ENCODE data around the gene ATRN.

Gene ATRN

DNA sequence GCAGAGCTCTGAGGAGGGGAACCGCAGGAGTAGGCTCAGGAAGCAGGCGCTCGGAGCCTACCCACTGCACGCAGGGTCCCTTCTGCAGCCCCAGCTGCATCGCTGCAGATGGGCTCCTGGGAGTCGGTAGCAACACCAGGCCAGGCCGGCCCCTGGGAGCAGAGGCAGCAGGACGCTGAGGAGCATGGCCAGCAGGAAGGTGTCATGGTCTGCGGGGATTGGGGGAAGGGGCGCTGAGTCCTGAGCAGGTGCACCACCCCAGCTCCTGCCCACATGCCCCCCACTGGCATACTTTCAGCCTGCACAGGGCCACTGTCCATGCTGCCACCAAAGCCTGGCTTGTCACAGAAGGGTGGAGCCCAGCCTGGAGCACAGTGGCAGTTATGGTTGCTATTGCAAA, 200.1 kb downstream of the ATRN start:
- Histone ChIP-seq H3K27me3 (ENCODE audit: insufficient read depth, low read length) (0 out of 2 replicates have a peak, but pooled peaks cover 4% of the 10 kb centered on the region), H3K9ac (ENCODE audit: low read length) (no peak overlapping the region)
- TF ChIP-seq, protein P1, sequence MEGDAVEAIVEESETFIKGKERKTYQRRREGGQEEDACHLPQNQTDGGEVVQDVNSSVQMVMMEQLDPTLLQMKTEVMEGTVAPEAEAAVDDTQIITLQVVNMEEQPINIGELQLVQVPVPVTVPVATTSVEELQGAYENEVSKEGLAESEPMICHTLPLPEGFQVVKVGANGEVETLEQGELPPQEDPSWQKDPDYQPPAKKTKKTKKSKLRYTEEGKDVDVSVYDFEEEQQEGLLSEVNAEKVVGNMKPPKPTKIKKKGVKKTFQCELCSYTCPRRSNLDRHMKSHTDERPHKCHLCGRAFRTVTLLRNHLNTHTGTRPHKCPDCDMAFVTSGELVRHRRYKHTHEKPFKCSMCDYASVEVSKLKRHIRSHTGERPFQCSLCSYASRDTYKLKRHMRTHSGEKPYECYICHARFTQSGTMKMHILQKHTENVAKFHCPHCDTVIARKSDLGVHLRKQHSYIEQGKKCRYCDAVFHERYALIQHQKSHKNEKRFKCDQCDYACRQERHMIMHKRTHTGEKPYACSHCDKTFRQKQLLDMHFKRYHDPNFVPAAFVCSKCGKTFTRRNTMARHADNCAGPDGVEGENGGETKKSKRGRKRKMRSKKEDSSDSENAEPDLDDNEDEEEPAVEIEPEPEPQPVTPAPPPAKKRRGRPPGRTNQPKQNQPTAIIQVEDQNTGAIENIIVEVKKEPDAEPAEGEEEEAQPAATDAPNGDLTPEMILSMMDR (IDR thresholded peaks at IDR 0.05; ENCODE audit: low read length): no peak
- TF ChIP-seq EZH2 (IDR thresholded peaks at IDR 0.05; ENCODE audit: borderline replicate concordance, low read length): no peak

DNA sequence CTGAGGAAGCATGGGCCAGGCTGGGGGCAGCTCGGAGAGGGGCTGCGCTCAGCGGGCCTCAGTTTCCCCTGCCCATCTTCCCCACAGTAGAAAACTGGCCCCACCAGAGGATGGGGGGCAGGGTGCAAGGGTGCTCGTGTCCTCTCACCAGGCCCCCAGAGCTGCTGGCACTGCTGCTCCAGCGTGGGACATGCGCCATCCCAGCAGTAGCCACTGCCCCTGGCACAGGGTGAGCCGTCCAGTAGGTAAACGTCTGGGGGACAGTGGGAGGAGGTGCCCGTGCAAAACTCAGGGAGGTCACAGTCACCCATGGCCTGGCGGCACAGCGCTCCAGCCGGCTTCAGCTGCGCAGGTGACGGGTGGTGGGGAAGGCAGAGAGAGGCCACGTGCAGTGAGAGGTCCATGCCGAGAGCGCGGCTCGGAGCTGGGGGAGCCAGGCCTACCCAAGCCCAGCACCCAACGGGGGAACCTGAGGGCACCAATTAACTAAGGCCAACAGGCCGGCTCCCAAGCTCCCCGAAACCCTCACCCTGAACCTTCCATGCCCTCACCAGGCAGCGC, 201.2 kb downstream of the ATRN start:
- TF ChIP-seq EZH2 (IDR thresholded peaks at IDR 0.05; ENCODE audit: borderline replicate concordance, low read length): no peak
- TF ChIP-seq, protein P1 (IDR thresholded peaks at IDR 0.05; ENCODE audit: low read length): no peak
- no peak overlapping the region for H3K27ac ChIP-seq (ENCODE audit: low read depth, low read length, poor library complexity, severe bottlenecking)
- no peak overlapping the region for H3K4me2 ChIP-seq (ENCODE audit: low read length)
- no peaks in the 10 kb centered on the region for H4K20me1 ChIP-seq (ENCODE audit: insufficient read depth, low read length)
- no peak overlapping the region for H2AFZ ChIP-seq (ENCODE audit: low read length)
- no peaks in the 10 kb centered on the region for H3F3A ChIP-seq (ENCODE audit: insufficient read depth, low read length)
- H3K79me2 ChIP-seq (ENCODE audit: insufficient read depth, low read length): no peaks in the 10 kb centered on the region
- no peak overlapping the region for H3K4me3 ChIP-seq (ENCODE audit: low read depth, low read length, poor library complexity, severe bottlenecking)
- H3K9me3 ChIP-seq (ENCODE audit: low read length): no peaks in the 10 kb centered on the region
- 0 out of 2 replicates have a peak, but pooled peaks cover 3% of the 10 kb centered on the region for H3K27me3 ChIP-seq (ENCODE audit: insufficient read depth, low read length)
- no peak overlapping the region for H3K9ac ChIP-seq (ENCODE audit: low read length)
- no peaks in the 10 kb centered on the region for H3K9me2 ChIP-seq (ENCODE audit: low read depth, low read length)
- no peaks in the 10 kb centered on the region for H3K36me3 ChIP-seq (ENCODE audit: insufficient read depth, low read length)
- no peaks in the 10 kb centered on the region for H3K4me1 ChIP-seq (ENCODE audit: insufficient read depth, low read length, severe bottlenecking)

More for the DNA sequence above, 200.1 kb downstream of the ATRN start:
- no peak overlapping the region for H3K27ac ChIP-seq (ENCODE audit: low read depth, low read length, poor library complexity, severe bottlenecking)
- no peaks in the 10 kb centered on the region for H3K36me3 ChIP-seq (ENCODE audit: insufficient read depth, low read length)
- H3K79me2 ChIP-seq (ENCODE audit: insufficient read depth, low read length): no peaks in the 10 kb centered on the region
- no peak overlapping the region for H3K4me3 ChIP-seq (ENCODE audit: low read depth, low read length, poor library complexity, severe bottlenecking)
- no peaks in the 10 kb centered on the region for H3K9me3 ChIP-seq (ENCODE audit: low read length)
- H4K20me1 ChIP-seq (ENCODE audit: insufficient read depth, low read length): no peaks in the 10 kb centered on the region
- no peak overlapping the region for H2AFZ ChIP-seq (ENCODE audit: low read length)
- H3K4me2 ChIP-seq (ENCODE audit: low read length): no peak overlapping the region
- H3F3A ChIP-seq (ENCODE audit: insufficient read depth, low read length): no peaks in the 10 kb centered on the region
- H3K4me1 ChIP-seq (ENCODE audit: insufficient read depth, low read length, severe bottlenecking): no peaks in the 10 kb centered on the region
- no peaks in the 10 kb centered on the region for H3K9me2 ChIP-seq (ENCODE audit: low read depth, low read length)

DNA sequence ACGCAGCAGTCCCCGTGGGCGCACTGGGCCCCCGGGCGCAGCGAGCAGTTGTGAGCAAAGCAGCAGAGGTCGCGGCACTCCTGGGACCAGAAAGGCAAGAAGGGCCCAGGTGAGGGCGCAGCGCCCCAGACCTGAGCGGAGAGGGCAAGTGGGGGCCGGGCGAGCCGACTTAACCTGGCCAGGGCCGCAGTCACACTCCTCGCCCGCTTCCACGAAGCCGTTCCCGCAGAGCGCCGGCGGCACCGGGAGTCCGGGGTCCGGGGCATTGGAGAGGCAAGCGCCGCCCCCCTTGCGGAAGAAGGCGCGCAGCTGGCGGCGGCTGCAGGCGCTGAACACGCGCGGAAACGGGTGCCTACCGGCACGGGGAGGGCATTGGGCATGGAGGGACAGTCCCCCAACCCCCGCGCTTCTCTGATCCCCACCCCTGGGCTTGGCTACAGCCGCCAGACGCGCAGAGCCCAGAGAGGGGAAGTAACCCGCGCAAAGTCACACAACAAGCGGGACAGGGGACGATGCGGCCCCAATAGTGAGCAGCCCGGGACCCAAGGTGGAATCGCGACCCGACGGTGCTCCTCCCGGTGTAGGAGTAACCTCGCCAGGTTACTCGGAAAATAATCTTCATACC, 201.8 kb downstream of the ATRN start:
- Histone ChIP-seq H3F3A (ENCODE audit: insufficient read depth, low read length) (no peaks in the 10 kb centered on the region), H3K9me2 (ENCODE audit: low read depth, low read length) (no peaks in the 10 kb centered on the region), H3K4me3 (ENCODE audit: low read depth, low read length, poor library complexity, severe bottlenecking) (no peak overlapping the region), H3K9me3 (ENCODE audit: low read length) (no peaks in the 10 kb centered on the region), H3K27ac (ENCODE audit: low read depth, low read length, poor library complexity, severe bottlenecking) (no peak overlapping the region), H4K20me1 (ENCODE audit: insufficient read depth, low read length) (no peaks in the 10 kb centered on the region), H3K36me3 (ENCODE audit: insufficient read depth, low read length) (no peaks in the 10 kb centered on the region), H2AFZ (ENCODE audit: low read length) (no peak overlapping the region), H3K4me2 (ENCODE audit: low read length) (no peak overlapping the region), H3K79me2 (ENCODE audit: insufficient read depth, low read length) (no peaks in the 10 kb centered on the region), H3K4me1 (ENCODE audit: insufficient read depth, low read length, severe bottlenecking) (no peaks in the 10 kb centered on the region), H3K27me3 (ENCODE audit: insufficient read depth, low read length) (no peaks in the 10 kb centered on the region), H3K9ac (ENCODE audit: low read length) (no peak overlapping the region)
- TF ChIP-seq, protein P1 (IDR thresholded peaks at IDR 0.05; ENCODE audit: low read length): no peak

All from OCI-LY1 (cell line).